ENCODE measurements around the gene SCML1.

- TF ChIP-seq CTCF (IDR thresholded peaks at IDR 0.05) (no peak), POLR2A (IDR thresholded peaks at IDR 0.05) (no peak)
These were observed 11.4 kb downstream of the SCML1 start for GRCh38 chrX:17748684-17749083.
